ENCODE data around the gene TMEM100. TPM values are rescaled to one million over a fixed set of nuclear protein-coding genes. Genes with fewer than 3 reads are reported as not detected.

The TMEM100 gene
- polyA plus RNA-seq, 1 of the 3 experiments (the other 2 are of a cell fraction): 1.7 TPM

DNA sequence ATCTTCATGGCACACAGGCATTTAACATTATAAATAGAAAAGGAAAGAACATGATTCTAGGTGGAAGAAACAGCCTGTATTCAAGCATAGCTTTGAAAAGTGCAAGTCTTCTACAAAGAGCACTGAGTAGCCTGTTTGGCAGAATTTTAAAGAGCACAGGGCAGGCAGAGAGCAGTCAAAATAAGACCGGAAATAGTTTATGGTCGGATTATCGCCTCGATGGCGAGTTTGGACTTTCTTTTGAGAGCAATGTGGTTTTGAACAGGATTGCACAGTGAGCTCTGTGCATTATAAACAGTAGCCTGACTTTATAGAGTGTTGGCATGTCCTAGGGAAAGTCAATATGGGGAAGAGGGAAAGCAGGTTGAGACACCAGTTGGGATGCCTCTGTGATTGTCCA is 6.2 kb upstream of the TMEM100 start:
- no peak overlapping the region for H3K27ac ChIP-seq (ENCODE audit: low read depth in 2 of 2, low read length in 1 of 2)
- WGBS (ENCODE audit: low lambda C conversion rate): 93% methylated on average over 5 of the region's 5 CpGs
- ChIA-PET POLR2A (no interaction called here), CTCF (interaction anchor here (0.8 to 12.7 kb wide), 7 partner anchors 10 to 203 kb away, joined by 3 to 246 read pairs (median 4); no protein-coding TSS in a partner anchor)
- 0 out of 2 replicates have a peak overlapping the region, but pooled peaks have one; percentile 65 for H2AFZ ChIP-seq (ENCODE audit: low read depth)
- peaks cover 6% of the 10 kb centered on the region for H3F3A ChIP-seq (replicated peaks; ENCODE audit: insufficient read depth)
- no peak overlapping the region for H3K4me2 ChIP-seq
- DNase-seq: no peak
- no peaks in the 10 kb centered on the region for H3K27me3 ChIP-seq (ENCODE audit: insufficient read depth)
- no peaks in the 10 kb centered on the region for H4K20me1 ChIP-seq (ENCODE audit: insufficient read depth)
- TF ChIP-seq FOXM1 (IDR thresholded peaks at IDR 0.05; ENCODE audit: low read depth): no peak
- TF ChIP-seq, protein P1, sequence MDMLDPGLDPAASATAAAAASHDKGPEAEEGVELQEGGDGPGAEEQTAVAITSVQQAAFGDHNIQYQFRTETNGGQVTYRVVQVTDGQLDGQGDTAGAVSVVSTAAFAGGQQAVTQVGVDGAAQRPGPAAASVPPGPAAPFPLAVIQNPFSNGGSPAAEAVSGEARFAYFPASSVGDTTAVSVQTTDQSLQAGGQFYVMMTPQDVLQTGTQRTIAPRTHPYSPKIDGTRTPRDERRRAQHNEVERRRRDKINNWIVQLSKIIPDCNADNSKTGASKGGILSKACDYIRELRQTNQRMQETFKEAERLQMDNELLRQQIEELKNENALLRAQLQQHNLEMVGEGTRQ (IDR thresholded peaks at IDR 0.05; ENCODE audit: borderline replicate concordance, low read depth, low read length): no peak
- TF ChIP-seq, protein P2, sequence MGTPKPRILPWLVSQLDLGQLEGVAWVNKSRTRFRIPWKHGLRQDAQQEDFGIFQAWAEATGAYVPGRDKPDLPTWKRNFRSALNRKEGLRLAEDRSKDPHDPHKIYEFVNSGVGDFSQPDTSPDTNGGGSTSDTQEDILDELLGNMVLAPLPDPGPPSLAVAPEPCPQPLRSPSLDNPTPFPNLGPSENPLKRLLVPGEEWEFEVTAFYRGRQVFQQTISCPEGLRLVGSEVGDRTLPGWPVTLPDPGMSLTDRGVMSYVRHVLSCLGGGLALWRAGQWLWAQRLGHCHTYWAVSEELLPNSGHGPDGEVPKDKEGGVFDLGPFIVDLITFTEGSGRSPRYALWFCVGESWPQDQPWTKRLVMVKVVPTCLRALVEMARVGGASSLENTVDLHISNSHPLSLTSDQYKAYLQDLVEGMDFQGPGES (IDR thresholded peaks at IDR 0.05; ENCODE audit: low read depth, low read length): no peak
- no peak for TF ChIP-seq TEAD4 (IDR thresholded peaks at IDR 0.05; ENCODE audit: borderline replicate concordance, insufficient read depth)
- TF ChIP-seq GATA2 (CRISPR knock-in tag; IDR thresholded peaks at IDR 0.05): no peak
- TF ChIP-seq FOXJ3 (CRISPR knock-in tag; IDR thresholded peaks at IDR 0.05): no peak
- no peak for TF ChIP-seq JUND (IDR thresholded peaks at IDR 0.05)
- TF ChIP-seq POLR2AphosphoS5 (IDR thresholded peaks at IDR 0.05; ENCODE audit: low read depth, low read length): no peak
- TF ChIP-seq NRF1 (IDR thresholded peaks at IDR 0.05; ENCODE audit: low read depth, low read length): no peak
- no peak for TF ChIP-seq TCF12 (IDR thresholded peaks at IDR 0.05)
- TF ChIP-seq, protein P3, sequence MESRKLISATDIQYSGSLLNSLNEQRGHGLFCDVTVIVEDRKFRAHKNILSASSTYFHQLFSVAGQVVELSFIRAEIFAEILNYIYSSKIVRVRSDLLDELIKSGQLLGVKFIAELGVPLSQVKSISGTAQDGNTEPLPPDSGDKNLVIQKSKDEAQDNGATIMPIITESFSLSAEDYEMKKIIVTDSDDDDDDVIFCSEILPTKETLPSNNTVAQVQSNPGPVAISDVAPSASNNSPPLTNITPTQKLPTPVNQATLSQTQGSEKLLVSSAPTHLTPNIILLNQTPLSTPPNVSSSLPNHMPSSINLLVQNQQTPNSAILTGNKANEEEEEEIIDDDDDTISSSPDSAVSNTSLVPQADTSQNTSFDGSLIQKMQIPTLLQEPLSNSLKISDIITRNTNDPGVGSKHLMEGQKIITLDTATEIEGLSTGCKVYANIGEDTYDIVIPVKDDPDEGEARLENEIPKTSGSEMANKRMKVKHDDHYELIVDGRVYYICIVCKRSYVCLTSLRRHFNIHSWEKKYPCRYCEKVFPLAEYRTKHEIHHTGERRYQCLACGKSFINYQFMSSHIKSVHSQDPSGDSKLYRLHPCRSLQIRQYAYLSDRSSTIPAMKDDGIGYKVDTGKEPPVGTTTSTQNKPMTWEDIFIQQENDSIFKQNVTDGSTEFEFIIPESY (IDR thresholded peaks at IDR 0.05; ENCODE audit: borderline replicate concordance, low read depth): no peak
- no peak for TF ChIP-seq TAF1 (IDR thresholded peaks at IDR 0.05; ENCODE audit: borderline replicate concordance, low read depth, low read length)
- no peak for TF ChIP-seq SIN3A (IDR thresholded peaks at IDR 0.05; ENCODE audit: borderline replicate concordance, low read depth, low read length)
- TF ChIP-seq NFIC (IDR thresholded peaks at IDR 0.05; ENCODE audit: borderline replicate concordance): no peak
- TF ChIP-seq, protein P4, sequence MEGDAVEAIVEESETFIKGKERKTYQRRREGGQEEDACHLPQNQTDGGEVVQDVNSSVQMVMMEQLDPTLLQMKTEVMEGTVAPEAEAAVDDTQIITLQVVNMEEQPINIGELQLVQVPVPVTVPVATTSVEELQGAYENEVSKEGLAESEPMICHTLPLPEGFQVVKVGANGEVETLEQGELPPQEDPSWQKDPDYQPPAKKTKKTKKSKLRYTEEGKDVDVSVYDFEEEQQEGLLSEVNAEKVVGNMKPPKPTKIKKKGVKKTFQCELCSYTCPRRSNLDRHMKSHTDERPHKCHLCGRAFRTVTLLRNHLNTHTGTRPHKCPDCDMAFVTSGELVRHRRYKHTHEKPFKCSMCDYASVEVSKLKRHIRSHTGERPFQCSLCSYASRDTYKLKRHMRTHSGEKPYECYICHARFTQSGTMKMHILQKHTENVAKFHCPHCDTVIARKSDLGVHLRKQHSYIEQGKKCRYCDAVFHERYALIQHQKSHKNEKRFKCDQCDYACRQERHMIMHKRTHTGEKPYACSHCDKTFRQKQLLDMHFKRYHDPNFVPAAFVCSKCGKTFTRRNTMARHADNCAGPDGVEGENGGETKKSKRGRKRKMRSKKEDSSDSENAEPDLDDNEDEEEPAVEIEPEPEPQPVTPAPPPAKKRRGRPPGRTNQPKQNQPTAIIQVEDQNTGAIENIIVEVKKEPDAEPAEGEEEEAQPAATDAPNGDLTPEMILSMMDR (IDR thresholded peaks at IDR 0.05): no peak
- TF ChIP-seq CHD2 (IDR thresholded peaks at IDR 0.05; ENCODE audit: low read length, partially characterized antibody): no peak
- no peak for TF ChIP-seq EP300 (IDR thresholded peaks at IDR 0.05; ENCODE audit: borderline replicate concordance in 1 of 2, low read depth in 1 of 2, low read length in 1 of 2)
- H3K36me3 ChIP-seq (replicated peaks in 1 of 2; ENCODE audit: control insufficient read depth in 1 of 2, insufficient read depth in 2 of 2, low read length in 1 of 2): no peaks in the 10 kb centered on the region
- H3K79me2 ChIP-seq (ENCODE audit: insufficient read depth): no peaks in the 10 kb centered on the region
- H3K9me3 ChIP-seq: no peaks in the 10 kb centered on the region
- peaks cover 48 to 60% of the 10 kb centered on the region in 2 experiments for H3K4me1 ChIP-seq (ENCODE audit: control insufficient read depth in 1 of 2, insufficient read depth in 2 of 2, low read depth in 1 of 2, low read length in 1 of 2)
- H3K9me2 ChIP-seq: no peaks in the 10 kb centered on the region
- no peak overlapping the region for H3K9ac ChIP-seq
- no peak overlapping the region for H3K4me3 ChIP-seq (ENCODE audit: low read depth in 2 of 2, low read length in 1 of 2)

Data from SK-N-SH (cell line).